C4-2B (cell line): ENCODE measurements around the gene MNT.

Source experiments
- ZFX ChIP-seq: fragments of 450-650 bp; IDR thresholded peaks from 2 replicates; pipeline ENCODE4 v1.6.1; 2017
- TF ChIP-seq, protein P1 (sequence below): fragments of 450-650 bp; conservative IDR thresholded peaks from 2 replicates; pipeline ENCODE4 v1.5.1; 2017; ENCODE audit warnings: mild to moderate bottlenecking

DNA sequence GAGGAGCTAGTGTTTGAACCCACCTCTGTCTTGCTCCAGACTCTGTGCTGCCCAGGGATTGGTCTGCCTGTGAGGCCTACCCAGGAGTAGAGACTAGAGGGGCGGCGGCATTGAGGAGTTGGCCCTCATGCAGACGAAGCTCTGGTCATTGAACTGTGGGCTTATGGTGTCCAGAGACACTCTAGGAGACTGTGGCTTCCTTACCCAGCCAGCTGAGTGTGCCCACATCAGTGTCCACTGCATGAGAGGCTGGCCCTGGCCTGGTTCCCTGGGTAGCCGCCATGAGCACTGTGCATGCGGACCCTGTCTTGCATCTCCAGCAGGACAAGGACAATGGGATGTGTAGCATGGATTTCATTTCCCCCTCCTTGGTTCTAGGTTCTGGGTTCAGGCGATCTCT lies 49.6 kb downstream of the MNT start:
- TF ChIP-seq, protein P1, sequence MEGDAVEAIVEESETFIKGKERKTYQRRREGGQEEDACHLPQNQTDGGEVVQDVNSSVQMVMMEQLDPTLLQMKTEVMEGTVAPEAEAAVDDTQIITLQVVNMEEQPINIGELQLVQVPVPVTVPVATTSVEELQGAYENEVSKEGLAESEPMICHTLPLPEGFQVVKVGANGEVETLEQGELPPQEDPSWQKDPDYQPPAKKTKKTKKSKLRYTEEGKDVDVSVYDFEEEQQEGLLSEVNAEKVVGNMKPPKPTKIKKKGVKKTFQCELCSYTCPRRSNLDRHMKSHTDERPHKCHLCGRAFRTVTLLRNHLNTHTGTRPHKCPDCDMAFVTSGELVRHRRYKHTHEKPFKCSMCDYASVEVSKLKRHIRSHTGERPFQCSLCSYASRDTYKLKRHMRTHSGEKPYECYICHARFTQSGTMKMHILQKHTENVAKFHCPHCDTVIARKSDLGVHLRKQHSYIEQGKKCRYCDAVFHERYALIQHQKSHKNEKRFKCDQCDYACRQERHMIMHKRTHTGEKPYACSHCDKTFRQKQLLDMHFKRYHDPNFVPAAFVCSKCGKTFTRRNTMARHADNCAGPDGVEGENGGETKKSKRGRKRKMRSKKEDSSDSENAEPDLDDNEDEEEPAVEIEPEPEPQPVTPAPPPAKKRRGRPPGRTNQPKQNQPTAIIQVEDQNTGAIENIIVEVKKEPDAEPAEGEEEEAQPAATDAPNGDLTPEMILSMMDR, result no peak
- TF ChIP-seq ZFX, result no peak
